ENCODE measurements around the gene APC2.
"Not testable (repeated sequence)": the region's sequence is repeated elsewhere in the genome, so short reads cannot be mapped to it uniquely, and the experiment has no call there.

The APC2 gene

DNA sequence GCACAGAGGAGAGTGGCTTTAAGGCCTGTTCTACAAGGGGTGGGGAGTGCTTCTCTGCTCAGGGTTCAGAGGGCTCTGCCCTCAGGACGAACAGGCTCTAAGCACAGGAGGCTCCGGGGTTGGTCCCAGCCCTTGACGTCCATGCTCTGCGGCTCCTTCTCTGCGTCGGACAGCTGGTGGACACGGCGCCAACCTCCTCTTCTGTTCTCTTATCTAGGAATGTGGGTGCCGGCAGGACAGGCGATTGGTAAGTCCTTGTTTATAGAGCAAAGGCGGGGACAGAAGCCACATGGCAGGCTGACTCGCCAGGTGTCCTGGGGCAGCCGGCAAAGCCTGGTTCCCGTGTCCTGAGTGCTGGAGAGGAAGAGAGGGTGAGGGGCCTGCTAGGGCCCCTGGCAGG lies 20.2 kb upstream of the APC2 start:
- DNase-seq: no peak

DNA sequence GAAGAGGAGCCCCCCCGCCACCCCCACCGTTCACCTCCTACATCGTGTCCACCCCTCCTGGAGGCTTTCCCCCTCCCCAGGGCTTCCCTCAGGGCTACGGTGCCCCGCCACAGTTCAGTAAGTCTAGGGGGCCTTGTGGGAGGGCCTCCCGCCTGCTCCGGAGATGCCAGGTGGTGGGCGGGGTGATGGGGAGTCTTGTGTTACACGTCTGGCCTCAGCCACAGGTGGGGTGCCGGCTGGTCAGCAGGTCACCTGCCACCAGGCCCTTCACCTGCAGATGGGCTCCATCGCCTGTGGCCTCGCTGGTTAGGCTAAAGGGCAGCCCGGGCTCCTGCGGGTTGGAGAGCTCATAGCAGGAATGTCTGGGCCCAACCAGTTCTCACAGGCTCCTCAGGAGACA lies 19.7 kb upstream of the APC2 start:
- DNase-seq: no peak

DNA sequence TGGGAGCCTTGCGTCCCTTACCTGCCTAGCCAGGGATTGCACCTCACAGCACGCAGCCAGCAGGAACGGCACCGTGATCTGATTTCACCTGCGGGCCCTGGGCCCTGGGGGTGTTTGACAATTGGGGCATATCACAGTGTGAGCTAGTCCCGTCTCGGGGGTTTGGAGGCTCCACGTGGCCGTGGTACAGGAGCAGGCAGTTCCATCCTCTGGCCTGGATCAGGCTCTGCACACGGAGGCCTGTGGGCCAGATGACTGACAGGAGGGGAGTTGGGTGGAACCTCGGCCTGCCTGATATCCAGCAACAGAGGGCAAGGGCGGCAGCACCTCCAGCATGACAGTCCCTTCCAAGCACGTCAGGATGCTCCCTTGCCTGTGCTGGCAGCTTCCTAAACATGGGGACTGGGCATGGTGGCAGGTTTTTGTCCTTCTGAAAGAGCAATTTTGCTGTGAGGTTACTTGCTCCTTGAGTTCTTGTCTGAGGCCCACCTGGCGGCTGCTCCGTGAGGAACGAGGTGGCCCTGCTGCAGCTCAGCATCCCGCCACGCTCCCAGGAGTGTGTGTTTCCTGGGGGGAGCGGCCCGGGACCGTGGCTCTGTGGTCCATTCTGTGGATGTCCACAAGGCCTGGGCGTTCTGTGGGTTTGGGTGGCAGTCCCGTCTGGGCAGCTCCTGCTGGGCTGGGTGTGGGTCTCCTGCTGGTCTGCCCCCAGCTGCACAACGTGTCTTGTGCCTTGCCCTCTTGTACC lies 18.0 kb upstream of the APC2 start:
- DNase-seq: no peak

DNA sequence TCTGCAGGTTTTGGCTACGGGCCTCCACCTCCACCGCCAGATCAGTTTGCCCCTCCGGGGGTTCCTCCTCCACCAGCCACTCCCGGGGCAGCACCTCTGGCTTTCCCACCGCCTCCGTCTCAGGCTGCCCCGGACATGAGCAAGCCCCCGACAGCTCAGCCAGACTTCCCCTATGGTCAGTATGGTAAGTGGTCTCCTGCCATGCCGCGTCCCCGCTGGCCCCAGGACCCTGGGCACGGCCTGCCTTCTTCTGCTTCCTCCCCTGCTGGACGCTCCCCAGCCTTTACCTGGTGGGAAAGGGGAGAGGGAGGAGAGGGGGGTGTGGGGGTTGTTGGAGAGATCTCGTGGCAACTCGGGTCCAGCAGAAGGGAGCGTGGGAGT lies 17.4 kb upstream of the APC2 start:
- no peak for DNase-seq

DNA sequence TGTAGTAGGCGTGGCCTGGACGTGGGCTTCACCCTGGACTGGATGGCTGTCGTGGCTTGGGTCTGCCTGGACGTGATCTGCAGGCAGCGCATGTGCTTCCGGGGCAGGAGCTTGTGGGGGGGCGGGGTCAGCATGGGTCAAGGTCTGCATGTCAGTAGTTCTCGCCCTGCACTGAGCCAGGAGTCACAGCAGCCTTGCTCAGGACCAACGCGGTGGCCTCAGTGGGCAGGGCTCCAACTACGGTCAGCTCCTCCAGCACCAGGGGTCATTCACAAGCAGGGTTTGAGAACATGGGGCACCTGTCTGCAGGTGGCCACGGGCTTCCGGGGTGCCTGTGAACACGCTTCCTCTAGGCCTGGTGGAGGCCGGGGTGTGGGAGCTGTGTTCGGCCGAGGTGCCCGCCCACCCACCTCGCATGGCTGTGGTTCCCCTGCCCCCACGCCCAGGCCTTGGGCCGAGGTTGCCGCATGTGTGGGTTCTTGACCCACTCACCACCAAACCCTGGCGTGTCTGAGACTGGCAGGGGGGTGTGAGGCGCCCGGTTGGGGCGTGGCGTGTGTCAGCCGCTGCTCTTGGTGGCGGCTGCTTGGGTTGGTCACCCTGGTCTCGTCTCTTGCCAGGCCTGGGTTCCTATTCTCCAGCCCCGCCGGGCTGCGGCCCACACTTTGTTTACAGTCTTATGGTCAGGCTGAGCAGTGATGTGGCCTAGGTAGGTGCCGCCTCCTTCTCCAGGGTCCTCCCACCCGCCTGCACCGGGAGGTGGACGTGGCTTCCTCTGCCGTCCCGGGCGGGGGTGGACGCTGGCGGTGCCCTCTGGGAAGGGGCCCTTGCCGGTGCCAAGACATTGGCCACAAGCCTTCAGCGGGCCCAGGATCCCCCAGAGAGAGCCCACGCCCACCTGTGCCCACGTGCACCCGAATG lies 16.5 kb upstream of the APC2 start:
- no peak for DNase-seq

DNA sequence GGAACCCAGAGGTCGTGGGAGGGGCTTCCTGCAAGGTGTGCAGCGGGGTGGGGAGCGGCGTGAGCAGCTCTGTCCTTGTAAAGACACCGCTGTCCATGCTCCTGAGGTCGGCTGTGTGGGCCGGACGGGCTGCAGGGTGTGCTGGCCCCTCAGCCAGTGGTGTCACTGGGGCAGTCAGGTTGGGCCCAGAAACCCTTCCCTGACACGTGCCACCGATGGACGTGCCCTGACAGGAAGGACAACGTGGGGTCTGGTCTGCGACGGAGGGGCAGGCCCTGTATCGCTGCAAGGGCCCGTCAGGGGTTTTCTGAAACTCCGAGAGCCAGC lies 15.9 kb upstream of the APC2 start:
- no peak for DNase-seq

DNA sequence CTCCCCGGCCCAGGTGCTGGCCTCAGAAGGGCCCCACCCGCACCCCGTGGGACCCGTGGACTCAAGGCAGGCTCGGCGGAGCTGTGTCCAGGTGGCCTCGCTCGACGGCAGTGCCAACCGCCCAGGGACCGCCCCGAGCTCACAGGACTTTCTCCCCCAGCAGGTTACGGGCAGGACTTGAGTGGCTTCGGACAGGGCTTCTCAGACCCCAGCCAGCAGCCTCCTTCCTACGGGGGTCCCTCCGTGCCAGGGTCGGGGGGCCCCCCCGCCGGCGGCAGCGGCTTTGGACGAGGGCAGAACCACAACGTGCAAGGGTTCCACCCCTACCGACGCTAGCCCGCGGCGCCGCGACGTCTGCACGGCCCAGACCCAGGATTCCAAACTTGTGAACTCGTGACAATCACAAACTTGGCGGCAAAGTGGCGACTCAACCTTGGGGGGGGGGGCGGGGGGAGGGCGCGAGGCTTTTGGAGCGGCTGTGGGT lies 15.3 kb upstream of the APC2 start:
- no peak for DNase-seq

DNA sequence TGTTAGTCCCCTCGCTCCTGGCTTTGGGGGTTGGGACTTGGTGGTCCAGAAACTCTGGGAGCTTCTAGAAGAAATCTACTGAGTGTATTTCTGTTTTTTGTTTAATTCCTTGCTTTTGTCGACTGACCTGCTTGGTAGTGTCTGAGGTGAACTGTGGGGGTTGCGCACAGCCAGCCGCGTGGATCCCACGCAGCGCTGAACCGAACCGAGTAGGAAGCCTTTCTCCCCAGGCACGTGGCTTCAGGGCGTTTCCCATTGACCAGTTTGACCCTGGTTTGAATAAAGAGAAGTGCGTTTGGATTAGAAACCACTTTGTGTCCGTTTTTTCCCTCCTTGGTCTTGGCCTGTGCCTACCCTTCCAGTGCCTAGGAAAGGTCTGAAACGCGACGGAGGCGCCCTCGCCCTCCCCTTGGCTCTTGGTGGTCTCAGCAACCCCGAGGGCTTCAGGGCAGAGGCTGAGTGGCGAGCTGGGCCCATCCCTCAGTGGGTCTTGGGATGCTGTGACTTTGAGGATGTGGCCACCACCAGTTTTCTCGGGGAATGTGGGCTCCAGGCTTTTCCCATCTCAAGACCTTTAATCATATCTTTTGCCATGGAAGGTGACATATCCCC lies 14.4 kb upstream of the APC2 start:
- DNase-seq: no peak

DNA sequence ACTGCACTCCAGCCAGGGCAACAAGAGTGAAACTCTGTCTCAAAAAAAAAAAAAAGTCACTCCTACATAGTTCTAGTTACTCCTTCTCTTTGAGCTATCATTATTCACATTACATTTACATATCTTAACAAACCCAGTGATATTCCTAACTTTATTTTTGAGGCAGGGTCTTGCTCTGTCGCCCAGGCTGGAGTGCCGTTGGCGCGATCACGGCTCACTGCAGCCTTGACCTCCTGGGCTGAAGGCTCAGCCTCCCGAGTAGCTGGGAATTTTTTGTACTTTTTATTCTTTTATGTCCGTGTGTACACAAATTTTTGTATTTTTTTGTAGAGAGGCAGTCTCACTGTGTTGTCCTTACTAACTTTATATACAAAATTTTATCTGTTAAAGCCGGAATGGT lies 12.3 kb upstream of the APC2 start:
- no peak for DNase-seq

DNA sequence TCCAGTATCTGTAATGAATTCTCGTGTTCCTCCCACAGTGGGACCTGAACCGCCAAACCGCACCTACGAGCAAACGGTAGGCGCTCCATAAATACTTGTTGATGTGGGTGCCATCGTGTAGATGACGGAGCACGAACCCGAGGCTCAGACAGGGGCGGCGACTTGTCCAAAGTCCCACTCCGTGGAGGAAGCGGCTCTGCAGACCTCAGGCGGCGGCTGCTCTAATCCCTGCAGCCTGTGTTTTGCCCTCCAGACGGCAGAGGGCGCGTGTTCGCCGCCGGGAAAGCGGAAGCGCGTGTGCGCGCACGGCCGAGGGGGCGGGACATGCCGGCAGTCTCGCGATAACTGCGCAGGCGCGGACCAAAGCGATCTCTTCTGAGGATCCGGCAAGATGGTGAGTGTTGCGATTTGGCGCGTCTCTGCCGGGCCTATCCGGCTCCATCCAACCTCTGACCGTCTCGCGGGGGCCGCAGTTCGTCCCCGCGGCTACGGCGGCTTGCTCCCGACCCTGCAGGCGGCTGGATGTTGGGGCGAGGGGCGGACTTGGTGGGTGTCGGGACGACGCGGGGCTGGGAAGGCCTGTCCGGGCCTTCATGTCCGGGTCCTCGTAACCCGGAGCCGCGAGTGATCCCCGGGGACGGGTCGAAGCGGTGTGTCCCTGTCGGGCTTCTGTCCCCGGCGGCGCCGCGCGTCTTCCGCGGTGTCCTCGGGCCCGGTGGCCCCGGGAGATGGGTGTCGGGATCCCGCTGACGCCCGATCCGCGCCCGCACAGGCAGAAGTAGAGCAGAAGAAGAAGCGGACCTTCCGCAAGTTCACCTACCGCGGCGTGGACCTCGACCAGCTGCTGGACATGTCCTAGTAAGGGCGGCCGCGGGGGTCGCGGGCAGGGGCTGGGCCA lies 11.6 kb upstream of the APC2 start, which contains the start of gene RPS15:
Gene RPS15 (plus strand): TSS at position 362 of the 898 bp plus-strand sequence. CDS start 30 bp downstream, at position 392.
- DNase-seq: peak; percentile 97

DNA sequence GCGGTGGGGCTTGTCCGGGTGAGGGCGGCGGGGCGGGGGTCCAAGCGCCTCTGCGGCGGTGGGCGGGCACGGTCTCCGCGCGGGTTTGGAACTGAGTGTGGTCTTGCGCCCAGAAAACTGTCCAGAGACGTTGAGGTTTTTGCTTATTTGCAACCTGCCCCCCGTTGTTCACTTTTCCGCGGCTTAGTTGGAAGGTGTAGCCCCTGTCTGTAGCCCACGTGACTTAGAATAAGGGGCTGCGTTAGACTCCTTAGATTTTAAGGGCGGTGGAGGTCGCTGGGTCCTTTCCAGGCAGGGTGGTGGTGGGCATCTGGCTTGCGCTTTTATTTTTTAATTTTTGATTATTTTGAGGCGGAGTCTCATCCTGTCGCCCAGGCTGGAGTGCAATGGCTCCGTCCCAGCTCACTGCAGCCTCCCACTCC lies 11.0 kb upstream of the APC2 start:
- DNase-seq: no peak

DNA sequence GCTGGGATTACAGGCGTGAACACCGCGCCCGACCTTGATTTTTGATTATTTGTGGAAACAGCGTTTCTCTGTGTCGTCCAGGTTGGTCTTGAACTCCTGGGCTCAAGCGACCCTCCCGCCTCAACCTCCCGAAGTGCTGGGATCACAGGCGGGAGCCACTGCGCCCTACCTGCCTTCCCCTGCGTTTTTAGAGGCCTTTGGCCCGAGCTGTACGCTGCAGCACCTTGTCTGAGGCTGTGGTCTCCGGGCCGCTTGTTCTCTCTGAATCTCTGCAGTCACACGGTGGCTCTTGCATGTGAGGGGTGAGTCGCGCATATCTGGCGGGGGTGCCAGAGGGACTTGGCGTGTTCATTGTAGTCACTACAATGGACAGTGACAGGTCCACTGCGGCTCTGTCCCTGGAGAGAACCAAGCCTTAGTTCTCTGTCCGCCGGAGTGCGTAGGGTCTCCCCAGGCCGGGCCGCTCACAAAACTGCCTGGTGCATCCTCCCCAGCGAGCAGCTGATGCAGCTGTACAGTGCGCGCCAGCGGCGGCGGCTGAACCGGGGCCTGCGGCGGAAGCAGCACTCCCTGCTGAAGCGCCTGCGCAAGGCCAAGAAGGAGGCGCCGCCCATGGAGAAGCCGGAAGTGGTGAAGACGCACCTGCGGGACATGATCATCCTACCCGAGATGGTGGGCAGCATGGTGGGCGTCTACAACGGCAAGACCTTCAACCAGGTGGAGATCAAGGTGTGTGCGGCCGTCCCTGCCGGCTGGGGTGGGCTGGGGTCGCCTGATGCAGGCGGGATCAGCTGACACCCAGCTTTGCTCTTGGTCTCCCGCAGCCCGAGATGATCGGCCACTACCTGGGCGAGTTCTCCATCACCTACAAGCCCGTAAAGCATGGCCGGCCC lies 10.2 kb upstream of the APC2 start:
- not testable (repeated sequence) for DNase-seq

DNA sequence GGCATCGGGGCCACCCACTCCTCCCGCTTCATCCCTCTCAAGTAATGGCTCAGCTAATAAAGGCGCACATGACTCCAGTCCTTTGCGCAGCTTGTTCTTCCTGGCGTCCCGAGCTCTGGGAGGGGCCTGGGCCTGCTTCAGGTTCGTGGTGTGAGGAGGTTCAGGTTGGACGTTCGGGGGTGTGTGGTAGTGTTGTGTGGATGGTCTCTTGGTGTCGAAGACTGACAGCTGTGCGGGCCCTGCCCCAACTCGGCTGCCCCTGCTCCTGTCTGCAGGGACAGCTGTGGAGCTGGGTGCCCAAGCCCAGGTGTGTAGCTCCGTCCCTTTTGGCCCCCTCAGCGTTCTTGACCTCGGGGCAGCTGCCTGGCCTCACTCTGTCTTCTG lies 9.5 kb upstream of the APC2 start:
- no peak for DNase-seq

DNA sequence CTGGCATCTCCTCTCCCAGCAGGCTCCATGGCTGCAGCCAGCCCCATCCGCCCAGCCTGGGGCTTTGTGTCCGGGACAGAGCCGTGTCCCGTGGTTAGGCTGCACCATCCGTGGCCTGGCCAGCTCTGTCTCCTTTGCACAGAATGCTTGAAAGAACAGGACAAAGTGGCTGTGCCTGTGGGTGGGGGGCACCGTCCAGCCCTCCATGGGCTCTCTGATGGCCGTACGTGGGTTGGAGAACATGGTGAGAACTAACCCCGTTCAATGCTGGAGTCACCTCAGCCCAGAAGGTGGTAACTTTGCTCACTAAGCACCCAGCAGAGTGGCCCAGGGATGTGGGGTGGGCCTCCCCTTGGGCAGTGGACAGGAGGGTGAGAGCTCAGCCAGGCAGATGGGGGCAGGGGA lies 8.9 kb upstream of the APC2 start:
- no peak for DNase-seq

DNA sequence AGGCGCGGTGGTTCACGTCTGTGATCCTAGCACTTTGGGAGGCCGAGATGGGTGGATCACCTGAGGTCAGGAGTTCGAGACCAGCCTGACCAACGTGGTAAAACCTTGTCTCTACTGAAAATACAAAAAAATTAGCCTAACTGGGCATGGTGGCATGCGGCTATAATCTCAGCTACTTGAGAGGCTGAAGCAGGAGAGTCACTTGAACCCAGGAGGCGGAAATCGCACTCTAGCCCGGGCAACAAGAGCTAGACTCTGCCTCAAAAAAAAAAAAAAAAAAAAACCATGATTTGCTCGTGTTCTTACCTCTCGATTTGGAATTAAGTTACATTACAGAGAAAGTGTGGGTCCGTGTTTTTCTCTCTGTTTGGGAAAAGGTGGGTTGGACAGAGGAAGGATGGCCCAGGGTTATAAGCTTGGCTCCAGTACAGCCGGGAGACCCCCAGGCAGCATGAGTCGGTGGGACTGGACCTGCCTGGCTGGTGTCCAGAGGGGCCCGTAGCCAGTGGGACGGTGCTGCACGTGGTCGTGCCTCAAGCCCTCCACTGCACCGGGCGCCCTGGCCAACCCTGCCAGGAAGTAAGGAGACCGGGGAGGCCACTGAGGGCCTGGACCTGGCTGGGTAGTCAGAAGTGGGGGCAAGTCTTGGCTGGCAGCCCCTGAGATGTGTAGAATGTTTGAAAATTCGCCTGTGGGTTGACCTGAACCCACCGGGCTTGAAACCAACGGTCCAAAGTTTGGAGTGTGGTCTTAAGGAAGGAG lies 8.1 kb upstream of the APC2 start:
- DNase-seq: no peak

DNA sequence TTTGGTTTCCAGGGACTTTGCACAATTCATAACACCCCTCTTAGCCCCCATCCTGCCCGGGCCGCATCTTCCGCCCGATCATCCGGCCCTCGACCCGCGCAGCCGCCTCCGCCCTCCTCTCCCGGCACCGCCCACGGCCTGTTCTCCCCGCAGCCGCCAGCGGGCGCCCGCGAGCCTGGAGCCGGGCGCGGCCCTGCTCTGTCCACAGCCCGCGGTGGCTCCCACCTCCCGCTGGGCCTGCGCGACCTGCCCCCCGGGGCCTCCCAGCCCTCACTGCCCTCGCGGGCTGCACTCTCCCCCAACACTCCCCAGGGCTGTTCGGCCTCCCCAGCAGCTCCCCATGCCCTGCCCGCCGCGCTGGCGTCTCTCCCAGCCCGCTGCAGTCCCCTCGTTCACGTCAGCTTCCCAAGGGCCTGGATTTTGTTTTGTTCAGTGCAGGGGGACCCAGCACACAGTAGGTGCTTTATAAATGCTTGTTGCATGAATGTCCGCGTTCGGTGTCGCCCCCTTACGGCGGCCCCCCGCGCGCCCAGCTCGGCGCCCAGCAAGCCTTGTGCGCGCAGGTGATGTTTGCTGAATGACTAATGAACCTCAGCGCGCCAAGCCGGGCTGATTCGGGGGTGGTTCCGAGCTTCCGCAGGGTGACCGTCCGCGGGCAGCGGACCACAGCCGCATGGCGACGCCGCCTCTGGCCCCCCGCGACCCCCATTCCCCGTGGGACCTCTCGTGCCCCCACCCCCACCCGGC lies 4.6 kb upstream of the APC2 start:
- DNase-seq: peak; percentile 83

DNA sequence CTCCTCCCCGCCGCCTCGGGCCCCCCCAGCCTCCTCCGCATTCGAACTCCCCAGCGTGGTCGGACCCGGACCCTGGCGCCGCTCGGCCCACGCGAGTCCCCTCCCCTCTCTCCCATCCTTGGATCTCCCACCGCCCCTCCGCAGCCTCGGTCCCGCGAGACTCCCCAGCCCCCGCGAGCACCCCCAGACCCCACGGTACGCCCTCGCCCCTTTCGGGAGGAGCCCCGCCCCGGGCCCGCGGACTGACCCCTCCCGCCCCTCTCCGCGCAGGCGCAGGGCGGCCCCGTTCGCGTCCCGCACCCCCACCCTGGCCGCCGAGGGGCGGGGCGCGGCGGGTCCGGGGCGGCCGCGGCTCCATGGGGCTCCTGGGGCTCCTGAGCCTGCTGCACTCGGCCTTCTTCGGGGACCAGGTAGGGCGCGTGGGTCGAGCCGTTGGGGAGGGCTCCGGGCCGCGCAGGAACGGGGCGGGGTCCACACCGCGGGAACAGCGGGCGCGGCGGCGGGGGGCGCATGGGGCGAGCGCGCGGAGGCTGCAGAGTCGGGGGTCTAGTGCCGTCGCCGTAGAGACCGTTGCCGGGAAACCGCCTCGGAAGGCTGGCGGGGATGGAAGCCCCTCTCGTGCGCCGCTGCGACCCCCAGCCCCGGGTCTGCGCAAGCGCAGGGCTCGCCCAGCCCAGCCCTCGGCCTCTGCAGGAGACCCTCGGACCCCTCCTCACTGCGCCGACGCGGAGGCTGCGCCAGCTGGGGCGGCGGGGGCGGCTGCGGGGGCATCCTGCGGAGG lies 3.8 kb upstream of the APC2 start:
- DNase-seq: no peak

DNA sequence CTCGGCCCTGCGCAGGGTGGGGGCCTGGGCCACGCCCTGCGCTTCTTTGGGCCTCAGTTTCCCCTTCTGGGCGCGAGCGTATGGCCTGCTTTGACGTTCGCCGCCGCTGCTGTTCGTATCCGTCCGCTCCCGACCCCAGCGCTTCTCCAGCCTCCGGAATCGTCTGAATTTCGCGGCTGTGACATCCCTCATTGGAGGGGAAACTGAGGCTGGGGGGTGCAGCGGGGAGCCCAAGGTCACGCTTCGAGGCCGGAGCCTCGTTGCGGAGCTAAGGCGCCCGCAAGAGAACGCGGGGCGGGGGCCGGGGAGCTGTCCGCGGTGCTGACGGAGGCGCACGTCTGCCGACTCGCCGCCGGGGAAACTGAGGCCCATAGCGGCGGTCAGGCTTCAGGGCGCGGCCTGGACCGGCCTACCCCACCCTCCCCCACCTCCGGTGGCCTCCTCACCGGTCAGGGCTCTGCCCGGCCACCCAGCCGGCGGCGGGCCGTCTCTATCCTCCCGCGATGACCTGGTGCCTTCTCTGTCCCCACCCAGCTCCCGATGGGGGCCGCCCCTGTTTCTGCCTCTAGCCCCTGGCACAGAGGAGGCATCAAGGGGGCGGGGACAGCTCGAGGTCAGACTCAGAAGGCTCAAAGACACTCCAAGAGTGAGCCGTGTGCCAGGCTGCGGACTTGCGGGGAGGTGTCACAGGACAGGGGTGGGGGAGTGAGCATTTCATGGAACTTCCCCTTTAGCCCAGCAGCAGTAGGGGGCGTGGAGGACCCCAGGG lies 3.0 kb upstream of the APC2 start:
- no peak for DNase-seq

All from activated CD4-positive, alpha-beta T cell treated with anti-CD3 and anti-CD28 coated beads for 48 hours (primary cell).